T-helper 2 cell treated with Interferon-gamma antibody and Interleukin-4, amounts not matched to agents 100 ng/mL and 5 ng/mL, for 36 hours (primary cell): ENCODE data around the gene ARFGEF3. TPM values are rescaled to one million over a fixed set of nuclear protein-coding genes. Genes with fewer than 3 reads are reported as not detected.

Source experiments
- intact Hi-C: fragments of 100-400 bp; cut with micrococcal nuclease; formaldehyde crosslinking; loops from one replicate; pipeline ENCODE4 v1.15.1; 2023
- total RNA-seq: library from RNA; stranded (reverse); gene quantifications from 2 replicates; pipeline ENCODE4 v1.2.3, GENCODE V29; 2022

ARFGEF3 gene
- total RNA-seq, 1 donor from 2014 or later: 0.09 TPM

DNA sequence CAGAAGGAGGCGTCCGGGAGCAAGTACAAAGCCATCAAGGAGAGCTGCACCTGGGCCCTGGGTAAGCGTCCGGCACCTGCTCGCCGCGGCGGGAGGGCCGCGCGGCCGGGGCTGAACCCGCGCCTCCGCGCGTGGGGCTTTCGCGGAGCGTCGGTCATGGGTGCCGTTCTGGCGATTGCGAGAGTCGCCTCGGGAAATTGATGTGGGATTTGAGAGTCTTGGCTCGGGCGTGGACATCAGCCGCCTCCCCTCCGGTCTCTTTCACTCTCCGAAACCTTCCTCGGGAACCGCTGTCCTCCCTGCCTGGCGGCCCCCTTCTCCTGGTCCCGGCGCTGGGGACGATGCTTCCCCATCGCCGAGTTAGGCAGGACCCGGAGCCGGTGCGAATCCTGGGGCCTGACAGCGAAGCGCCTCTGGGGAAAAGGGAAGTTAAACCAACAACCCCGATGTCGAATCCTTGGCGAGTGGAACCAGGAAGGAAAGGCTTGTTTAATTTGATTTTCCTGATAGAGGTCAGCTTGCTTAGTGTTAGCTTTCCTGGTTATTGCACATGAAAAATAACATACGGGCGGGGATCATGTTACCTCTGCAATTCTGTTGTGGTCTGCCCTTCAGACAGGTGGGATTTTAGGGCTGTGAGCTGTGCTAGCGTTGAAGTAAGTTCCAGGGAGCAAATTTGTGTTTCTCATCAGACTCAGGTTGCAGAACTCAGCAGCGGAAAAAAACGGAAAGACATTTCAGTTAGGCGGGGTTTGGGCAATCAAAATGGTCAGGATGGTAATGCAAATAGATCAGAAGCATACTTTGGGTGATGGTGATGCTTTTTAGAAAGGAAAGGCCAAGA, 594 bp downstream of the ARFGEF3 start:
- intact Hi-C loops: loop anchor here (5.0 kb wide), 1 partner anchor 355 kb away; no protein-coding TSS in a partner anchor

DNA sequence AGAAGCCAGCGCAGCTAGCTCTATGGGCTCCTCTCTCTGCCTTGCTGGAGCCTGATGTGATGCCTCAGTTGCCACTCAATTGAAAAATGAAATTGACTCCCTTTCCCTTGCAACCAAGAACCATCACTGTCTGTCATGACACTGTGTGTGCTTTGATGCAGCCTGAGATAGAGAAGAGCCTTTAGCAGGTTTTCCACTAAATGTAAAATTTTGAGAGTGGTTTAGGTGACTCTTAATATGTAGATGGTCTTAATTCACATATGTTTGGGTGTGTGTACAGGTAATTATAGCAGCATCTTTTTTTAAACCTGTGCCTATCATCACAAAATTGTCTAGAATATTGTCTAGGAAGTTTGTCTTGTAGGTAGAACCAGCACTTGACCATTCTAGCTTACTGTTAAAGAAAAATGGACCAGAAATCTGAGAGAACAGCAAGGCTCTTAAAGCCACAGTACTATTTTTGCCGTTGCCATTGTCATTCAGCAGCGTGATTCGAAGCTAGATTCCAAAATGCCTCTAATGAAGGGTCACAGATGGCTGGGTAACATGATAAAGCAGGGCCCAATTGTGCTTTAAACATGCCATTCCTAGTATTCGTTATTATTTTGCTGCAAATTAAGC, 1.3 kb downstream of the ARFGEF3 start:
- intact Hi-C loops: loop anchor here (5.0 kb wide), 1 partner anchor 354 kb away; no protein-coding TSS in a partner anchor

DNA sequence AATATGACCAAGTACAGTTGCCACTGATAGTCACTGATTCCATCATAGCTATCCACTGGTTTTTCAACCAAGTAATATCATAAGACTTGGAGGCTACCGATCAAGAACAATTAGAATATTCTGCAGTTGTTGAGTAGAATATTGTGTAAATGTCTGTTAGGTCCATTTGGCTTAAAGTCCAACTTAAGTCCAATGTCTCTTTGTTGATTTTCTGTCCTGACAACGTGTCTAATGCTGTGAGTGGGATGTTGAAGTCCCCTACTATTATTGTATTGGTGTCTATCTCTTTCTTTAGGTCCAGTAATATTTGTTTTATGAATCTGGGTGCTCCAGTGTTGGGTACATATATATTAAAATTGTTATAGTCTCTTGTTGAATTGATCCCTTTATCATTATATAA, 13.9 kb downstream of the ARFGEF3 start:
- intact Hi-C loops: no loop called here

DNA sequence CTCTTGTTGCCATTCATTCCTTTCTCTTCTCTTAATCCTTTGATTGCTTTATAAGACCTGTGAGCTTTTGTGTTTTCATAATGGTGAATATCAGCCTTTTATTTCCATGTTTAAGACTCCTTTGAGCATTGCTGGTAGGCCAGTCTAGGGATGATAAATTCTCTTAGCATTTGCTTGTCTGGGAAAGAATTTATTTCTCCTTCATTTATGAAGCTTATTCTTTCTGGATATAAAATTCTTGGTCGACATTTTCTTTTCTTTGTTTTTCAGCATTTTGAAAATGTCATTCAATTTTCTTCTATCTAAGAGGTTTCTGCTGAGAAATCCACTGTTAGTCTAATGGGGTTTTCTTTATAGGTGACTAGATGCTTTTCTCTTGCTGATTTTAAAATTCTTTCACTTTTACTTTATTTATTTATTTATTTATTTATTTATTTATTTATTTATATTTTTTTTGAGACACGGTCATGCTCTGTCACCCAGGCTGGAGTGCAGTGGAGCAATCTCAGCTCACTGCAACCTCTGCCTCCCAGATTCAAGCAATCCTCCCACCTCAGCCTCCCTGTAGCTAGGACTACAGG, 15.0 kb downstream of the ARFGEF3 start:
- intact Hi-C loops: no loop called here

DNA sequence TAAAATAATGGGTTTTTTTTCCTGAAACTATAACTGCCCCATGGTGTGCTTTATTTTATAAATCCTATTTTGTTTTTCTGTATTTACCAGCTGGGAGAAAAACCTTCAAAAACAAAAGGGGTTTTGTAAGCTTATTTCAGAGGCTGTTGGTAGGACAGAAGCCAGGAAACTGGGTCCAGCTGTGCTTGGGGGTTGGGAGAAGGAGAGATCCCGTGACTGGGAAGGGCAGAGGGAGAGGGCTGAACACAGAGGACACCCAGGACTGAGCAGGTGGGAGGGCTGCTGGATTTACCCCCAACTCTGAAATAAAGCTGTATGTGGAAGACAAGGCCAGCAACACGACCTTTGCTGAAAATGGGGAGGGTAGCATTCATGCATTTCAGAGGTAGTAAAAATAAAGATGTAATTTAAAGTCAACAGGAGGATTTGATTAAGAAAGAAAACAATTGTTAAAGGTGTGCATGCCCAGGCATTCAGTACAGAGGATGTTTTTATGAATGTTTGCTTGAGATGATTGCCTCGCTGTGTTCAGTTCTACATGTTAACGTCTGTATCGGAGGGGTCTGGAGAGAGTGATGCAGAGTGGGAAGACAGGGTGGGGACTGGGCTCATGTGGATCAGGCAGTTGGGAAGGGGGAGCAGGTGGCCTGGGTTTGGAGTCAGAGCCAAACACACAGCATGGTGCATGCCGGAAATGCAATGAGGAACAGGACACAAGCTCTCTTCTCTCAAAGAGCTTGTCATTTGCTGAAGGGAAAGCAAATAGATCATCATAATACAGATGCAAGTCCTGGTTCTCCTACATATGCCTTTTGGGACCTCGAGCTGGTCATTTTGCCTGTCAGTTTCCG, 21.4 kb downstream of the ARFGEF3 start:
- intact Hi-C loops: no loop called here

DNA sequence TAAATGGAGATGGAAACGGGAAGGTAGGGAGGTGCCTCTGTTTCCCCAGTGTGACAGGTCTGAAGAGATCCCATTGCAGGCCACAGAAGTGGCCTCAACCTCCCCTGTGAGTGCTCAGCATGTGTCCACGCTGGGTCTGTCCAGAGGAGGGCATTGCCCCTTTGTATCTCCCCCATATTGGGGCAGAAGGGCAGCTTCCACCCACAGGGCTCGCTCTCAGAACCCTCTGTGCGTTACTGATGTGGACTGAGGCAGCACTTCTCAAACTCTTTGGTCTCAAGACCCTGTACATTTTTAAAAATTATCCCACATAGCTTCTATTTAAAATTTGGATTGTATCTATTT, 22.0 kb downstream of the ARFGEF3 start:
- intact Hi-C loops: no loop called here

DNA sequence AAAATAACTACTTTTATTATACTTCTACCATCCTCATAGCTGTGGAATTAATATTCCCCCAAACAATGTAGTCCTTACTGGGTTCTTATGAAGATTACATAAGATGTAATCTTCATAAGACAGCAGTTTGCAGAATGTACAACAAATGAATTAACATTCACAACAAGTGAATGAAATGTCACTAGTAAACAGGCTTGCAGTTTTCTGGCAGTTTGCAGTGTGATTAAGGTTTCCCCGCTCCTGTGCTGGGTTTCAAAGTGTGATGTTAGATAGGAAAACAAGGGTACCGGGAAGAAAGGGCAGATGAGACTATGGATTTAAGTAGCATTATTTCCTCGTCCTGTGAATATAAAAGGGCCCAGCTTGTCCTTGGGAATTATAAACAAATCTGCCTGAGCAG, 22.5 kb downstream of the ARFGEF3 start:
- intact Hi-C loops: no loop called here

DNA sequence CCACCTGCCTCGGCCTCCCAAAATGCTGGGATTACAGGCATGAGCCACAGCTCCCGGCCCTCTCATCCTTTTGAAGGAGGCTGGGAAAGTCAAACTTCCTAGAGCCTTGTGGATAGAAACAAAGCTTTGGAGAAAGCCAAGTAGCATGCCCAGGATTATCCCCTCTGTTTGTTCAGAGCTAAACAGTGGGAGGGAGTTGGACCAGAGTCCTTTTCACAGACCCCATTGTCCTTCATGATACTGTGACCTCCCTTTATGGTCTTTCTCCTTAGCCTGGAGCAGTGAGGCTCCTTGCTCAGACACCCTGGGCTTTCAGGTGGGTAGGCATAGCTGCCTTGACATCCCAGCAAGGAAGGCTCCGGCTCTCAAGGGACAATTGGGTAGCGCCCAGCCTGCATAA, 25.4 kb downstream of the ARFGEF3 start:
- intact Hi-C loops: no loop called here

DNA sequence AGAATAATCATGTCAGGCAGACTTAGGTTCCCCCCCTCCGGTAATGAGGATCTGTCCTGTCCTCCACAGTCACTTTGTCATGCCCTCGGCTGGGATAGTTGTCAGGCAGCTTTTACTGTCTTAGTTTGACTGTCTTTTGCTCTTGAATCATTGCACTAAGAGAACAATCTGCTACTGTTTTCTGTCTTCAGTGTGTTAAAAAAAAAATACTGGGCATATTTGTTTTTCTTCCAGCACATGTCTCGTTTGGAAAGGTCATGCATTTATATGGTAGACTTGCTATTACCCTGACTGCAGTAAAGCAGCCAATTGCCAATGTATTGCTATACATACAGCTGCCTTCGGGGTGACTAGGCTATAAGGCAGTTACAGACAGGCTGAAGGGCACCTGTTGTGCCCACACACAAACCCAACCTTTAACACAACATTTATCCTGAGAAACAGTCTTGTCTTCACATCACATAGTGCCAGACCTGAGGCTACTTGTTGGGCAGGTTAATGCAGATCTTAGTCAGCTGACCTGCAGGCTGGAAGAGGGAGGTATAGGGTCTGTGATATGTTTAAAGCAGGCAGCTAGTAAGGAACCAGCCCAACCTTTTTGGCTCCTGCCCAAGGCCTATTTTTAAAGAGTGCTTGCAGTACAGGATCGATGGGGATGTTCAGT, 26.7 kb downstream of the ARFGEF3 start:
- intact Hi-C loops: no loop called here

DNA sequence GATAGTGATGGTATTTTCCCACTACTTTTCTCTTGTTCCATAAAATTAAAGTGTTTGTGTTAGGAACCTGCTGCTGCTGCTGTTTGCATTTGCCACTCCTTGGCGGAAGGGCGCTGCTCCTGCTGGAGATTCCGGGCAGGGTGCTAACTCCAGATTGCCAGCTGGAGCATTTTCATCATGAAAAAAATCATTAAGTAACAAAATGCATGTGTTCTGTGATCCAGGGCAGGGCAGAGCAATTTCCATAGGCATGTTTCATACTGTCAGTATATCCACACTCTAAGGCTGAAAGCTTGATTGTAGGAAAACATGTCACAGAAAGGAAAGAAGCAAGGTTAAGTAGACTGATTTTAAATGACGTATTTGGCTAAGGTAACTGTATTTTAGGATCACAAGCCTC, 32.5 kb downstream of the ARFGEF3 start:
- intact Hi-C loops: no loop called here

DNA sequence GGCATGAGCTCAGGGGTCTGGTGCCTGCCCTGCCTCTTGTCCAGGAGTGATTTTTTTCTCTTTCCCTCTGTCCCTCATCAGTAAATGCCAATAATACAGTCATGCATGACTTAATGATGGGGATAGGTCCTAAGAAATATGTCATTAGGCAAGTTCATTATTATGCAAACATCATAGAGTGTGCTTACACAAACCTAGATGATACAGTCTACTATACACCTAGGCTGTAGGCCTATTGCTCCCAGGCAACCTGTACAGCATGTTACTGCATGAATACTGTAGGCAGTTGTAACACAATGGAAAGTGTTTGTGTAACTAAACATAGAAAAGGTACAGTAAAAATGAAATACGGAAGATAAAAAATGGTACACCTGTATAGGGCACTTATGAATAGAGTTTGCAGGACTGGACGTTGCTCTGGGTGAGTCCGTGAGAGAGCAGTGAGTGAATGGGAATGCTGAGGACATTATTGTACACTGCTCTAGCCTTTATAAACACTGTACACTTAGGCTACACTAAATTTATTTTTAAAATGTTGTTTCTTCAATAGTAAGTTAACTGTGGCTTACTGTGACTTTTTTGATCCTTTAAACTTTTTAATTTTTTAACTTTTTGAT, 34.5 kb downstream of the ARFGEF3 start:
- intact Hi-C loops: no loop called here

DNA sequence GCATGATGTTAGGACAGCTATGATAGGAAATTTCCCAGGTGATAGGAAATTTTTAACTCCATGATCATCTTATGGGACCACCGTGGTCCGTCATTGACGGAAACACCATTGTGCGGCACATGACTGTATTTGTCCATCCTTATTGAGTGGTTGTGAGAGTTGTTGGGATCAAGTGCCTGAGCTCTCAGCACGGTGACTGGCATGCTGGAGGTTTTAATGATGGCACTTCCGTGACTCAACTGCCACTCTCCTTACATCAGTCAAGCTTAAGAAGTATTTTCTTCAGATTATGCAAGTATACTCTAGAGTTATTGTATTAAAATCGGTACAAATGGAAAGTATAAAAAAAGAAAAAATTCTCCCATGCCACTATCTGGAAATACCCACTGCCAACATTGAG, 35.8 kb downstream of the ARFGEF3 start:
- intact Hi-C loops: no loop called here

DNA sequence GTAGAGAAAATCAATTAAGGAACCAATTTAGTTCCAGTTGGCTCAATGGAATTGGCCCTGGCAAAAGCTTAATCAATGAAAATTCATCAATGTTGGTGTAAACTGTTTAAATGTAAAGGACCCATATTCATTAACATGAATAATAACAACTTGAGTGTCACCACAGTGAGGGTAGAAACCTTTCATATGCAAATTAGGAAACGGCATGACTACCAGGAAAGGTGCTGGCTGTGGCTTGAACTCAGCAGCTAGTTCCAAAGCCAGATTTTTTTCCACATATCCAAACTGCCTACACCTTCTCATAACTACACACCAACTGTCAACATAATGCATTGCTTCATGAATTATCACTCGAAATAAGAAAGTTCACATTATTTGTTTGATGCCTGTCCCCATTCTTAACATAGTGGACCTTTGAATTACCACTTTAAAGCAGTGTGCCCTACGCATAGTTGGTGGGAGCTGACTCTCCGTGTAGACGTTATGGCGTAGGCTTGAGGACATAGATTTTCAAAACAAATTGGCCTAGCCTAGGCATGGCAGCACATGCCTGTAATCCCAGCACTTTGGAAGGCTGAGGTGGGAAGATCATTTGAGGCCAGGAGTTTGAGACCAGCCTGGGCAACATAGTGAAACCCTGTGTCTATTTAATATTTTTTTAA, 36.8 kb downstream of the ARFGEF3 start:
- intact Hi-C loops: no loop called here

DNA sequence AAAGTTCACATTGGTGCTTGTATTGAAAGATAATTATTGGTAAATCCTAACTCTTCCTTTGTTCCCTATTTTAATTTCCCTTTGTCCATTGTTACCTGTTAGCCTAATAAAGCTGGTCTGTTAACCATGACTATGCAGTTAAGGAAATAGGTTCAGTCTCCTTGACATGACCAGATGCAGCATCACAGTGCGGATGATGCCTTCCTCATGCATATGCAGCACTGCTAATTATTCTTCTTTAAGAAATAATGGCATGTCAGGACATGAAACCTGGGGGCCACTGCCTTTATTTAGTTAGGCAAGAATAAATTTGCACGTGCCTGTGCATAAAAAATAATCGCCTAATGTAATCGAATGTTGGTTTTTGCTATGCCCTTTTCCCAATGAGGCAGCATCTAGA, 40.1 kb downstream of the ARFGEF3 start:
- intact Hi-C loops: no loop called here

DNA sequence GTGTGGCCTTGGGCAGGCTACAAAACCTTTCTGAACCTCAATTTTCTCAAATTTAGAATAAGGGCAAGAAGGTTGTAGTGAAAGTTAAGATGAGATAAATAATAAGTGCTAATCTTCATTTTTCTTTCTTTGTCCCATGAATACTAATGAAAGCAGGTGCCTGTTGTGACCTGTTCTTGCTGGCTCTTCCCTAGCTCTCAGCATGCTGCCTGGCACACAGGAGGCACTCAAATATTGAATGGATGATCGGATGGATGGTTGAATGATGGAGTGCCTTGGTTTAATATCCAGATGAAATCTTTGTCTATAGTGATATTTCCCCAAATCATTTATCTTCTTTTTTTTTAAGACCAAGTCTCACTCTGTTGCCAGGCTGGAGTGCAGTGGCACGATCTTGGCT, 41.6 kb downstream of the ARFGEF3 start:
- intact Hi-C loops: no loop called here

DNA sequence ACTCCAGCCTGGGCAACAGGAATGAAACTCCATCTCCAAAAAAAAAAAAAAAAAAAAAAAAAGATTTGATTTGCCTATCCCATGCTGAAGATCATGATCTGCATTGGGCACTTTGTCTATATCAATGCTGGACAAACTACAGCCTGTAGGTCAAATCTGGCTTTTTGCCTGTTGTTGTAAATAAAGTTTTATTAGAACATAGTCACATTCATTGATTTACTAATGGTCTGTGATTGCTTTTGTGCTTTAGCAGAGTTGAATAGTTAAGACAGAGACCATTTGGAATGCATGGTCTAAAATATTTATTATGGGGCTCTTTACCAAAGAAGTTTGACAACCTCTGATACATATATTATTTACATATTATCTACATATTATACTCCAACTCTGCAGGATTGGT, 42.6 kb downstream of the ARFGEF3 start:
- intact Hi-C loops: no loop called here

DNA sequence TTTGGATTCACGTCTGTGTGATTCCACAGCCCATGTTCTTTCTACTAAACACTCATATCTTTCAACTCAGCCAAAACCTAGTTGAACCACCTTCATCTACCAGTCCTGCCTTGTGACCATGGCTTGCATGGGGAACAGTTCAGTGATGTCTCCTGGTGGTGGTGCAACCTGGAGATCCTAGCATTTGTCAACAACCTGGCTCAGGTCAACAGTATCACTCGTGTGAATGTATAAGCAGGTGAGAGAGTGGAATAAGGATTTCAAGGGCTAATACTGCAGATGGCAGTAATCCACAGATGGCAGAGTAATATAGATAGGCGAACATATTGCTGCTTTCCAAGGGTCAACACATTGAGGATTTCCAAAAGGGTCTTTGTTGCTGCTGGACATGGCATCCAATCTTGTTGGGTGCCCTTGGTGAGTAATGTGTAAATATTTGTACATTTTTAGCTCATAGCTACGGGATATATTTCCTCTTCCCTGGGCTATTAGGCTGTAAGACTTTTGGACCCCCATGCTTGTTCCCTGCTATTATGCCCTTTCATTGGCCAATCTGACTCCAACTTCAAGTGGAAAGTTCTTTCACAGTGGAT, 43.1 kb downstream of the ARFGEF3 start:
- intact Hi-C loops: no loop called here

DNA sequence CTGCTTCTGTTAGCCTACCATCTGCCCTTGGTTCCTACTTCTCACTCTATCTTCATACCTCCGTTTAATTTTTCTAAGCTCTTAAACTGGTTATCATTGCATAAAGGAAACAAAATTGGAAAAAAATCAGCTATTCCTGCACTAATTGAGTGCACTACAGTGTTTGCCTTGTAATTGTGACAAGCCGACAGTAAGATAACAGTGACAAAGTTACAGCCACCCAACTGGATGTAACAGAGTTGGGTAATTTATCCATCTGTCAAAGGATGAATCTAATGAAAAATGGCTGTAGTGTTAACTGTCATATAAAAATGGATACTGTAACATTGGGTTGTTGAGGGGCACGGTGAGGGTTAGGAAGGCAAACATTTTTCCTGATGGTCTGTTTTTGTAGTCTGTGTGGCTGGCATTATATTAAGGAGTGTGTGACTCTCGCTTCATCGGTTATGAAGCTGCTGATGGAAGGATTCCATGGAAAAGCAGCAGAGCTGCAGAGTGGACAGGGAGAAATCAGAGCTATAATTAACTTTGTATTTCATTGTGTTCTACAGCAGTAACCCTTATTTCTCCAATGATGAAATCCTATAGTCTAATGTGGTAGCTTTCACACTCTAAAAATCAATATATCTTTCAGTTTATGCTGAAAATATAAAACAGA, 43.8 kb downstream of the ARFGEF3 start:
- intact Hi-C loops: no loop called here

DNA sequence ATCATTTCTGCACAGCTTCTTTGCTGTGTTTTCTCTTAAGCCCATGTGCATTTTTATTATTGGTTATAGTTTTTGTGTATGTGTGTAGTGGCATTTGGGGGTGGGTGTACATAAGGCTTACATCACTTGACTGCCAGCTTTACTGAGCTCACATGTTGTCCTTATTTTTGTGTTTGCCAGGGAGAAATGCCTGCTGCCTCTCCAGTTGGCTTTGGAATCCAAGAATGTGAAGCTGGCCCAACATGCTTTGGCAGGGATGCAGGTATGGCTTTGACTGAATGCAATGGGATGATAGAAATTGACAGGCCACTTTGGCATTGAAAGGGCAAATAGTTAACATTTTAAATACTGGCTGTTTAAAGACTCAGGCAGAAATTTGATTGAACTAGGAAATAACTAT, 45.1 kb downstream of the ARFGEF3 start:
- intact Hi-C loops: no loop called here
